ENCODE measurements around the gene OOSP1. TPM values are rescaled to one million over a fixed set of nuclear protein-coding genes. Genes with fewer than 3 reads are reported as not detected.
"Not testable (repeated sequence)": the region's sequence is repeated elsewhere in the genome, so short reads cannot be mapped to it uniquely, and the experiment has no call there.

OOSP1 gene
- 0.35 TPM for polyA plus RNA-seq (ENCODE audit: insufficient read length)
- long read RNA-seq, donor 1, result 0 reads
- long read RNA-seq, donor 2, result 0 reads
- long read RNA-seq, donor 3, result 0 reads
- long read RNA-seq, donor 4, result 0 reads
- long read RNA-seq, donor 5, result 0 reads
- long read RNA-seq, donor 6, result 0 reads
- long read RNA-seq, donor 7, result 0 reads
- long read RNA-seq, donor 8, result 0 reads

GRCh38 chr11:59938132-59938531 is at the start of gene OOSP1:
Gene OOSP1 (plus strand): TSS chr11:59938432. CDS start chr11:59938455, 23 bp downstream.
- no peak for DNase-seq

GRCh38 chr11:59891781-59892181 is 46.5 kb upstream of the OOSP1 start:
- no peak for DNase-seq

GRCh38 chr11:59894616-59895015 is 43.6 kb upstream of the OOSP1 start:
- no peak for DNase-seq

GRCh38 chr11:59898046-59898445 is 40.2 kb upstream of the OOSP1 start:
- DNase-seq, result no peak

- no peak for DNase-seq
These were observed 39.6 kb upstream of the OOSP1 start for GRCh38 chr11:59898650-59899049.

- no peak for DNase-seq
These were observed 38.7 kb upstream of the OOSP1 start for GRCh38 chr11:59899532-59899931.

- DNase-seq, result no peak
These were observed 37.7 kb upstream of the OOSP1 start for GRCh38 chr11:59900366-59901126.

- DNase-seq, result no peak
These were observed 36.9 kb upstream of the OOSP1 start for GRCh38 chr11:59901306-59901705.

GRCh38 chr11:59903569-59903968 is 34.7 kb upstream of the OOSP1 start:
- not testable (repeated sequence) for DNase-seq

GRCh38 chr11:59918480-59918879 is 19.8 kb upstream of the OOSP1 start:
- DNase-seq, result no peak

- no peak for DNase-seq
These were observed 19.1 kb upstream of the OOSP1 start for GRCh38 chr11:59918987-59919589.

- no peak for DNase-seq
These were observed 14.4 kb upstream of the OOSP1 start for GRCh38 chr11:59923813-59924212.

- no peak for DNase-seq
These were observed 6.5 kb upstream of the OOSP1 start for GRCh38 chr11:59931688-59932087.

GRCh38 chr11:59938718-59939117 is 486 bp downstream of the OOSP1 start:
- DNase-seq, result no peak

GRCh38 chr11:59939482-59939881 is 1.2 kb downstream of the OOSP1 start:
- DNase-seq, result no peak

- no peak for DNase-seq
These were observed 2.9 kb downstream of the OOSP1 start for GRCh38 chr11:59941091-59941490.

GRCh38 chr11:59943997-59944714 is 5.9 kb downstream of the OOSP1 start:
- DNase-seq, result no peak

- no peak for DNase-seq
These were observed 6.5 kb downstream of the OOSP1 start for GRCh38 chr11:59944720-59945119.

- DNase-seq, result no peak
These were observed 15.4 kb downstream of the OOSP1 start for GRCh38 chr11:59953463-59954218.

- DNase-seq, result no peak
These were observed 16.1 kb downstream of the OOSP1 start for GRCh38 chr11:59954219-59954847.

- DNase-seq, result no peak
These were observed 18.9 kb downstream of the OOSP1 start for GRCh38 chr11:59957094-59957493.
